ENCODE measurements around the gene RYR2. TPM values are rescaled to one million over a fixed set of nuclear protein-coding genes. Genes with fewer than 3 reads are reported as not detected.
"Not testable (repeated sequence)": the region's sequence is repeated elsewhere in the genome, so short reads cannot be mapped to it uniquely, and the experiment has no call there.

Gene RYR2
- total and polyA plus RNA-seq, 4 donors = 0.43 to 11.6 (median 2.0) TPM

DNA sequence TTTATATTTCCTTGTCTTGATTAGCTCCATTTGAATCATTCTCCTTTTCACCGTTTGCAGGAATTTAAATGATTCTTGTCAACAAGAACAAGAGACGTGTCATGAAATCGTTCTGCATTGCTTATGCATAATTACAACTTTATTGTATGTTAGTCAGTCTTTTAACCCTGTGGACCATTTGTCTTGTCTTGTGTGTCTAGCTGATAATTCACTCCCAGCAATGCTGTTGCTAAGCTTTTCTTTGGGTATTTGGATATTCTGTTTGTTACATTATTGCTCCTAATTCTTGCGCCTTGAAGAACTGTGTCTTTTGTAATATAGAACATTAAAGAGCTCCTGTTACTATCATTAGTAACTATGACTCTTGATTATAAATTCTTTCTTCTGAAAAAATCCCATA is 311.9 kb downstream of the RYR2 start:
- ATAC-seq (ENCODE audit: insufficient read depth, low FRiP score) (no peak), DNase-seq (no peak)
- no peaks in the 10 kb centered on the region for H3K9me3 ChIP-seq (ENCODE audit: control insufficient read depth in 4 of 4, insufficient read depth in 3 of 4, low read length in 3 of 4)
- H3K9ac ChIP-seq (ENCODE audit: insufficient read depth in 1 of 2, low read length in 2 of 2) = no peak overlapping the region
- no peak overlapping the region for H3K27ac ChIP-seq (ENCODE audit: low read depth in 1 of 2, low read length in 1 of 2)
- TF ChIP-seq, protein P1, sequence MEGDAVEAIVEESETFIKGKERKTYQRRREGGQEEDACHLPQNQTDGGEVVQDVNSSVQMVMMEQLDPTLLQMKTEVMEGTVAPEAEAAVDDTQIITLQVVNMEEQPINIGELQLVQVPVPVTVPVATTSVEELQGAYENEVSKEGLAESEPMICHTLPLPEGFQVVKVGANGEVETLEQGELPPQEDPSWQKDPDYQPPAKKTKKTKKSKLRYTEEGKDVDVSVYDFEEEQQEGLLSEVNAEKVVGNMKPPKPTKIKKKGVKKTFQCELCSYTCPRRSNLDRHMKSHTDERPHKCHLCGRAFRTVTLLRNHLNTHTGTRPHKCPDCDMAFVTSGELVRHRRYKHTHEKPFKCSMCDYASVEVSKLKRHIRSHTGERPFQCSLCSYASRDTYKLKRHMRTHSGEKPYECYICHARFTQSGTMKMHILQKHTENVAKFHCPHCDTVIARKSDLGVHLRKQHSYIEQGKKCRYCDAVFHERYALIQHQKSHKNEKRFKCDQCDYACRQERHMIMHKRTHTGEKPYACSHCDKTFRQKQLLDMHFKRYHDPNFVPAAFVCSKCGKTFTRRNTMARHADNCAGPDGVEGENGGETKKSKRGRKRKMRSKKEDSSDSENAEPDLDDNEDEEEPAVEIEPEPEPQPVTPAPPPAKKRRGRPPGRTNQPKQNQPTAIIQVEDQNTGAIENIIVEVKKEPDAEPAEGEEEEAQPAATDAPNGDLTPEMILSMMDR (IDR thresholded peaks at IDR 0.05; ENCODE audit: control extremely low read depth, extremely low read depth) = no peak
- H3K36me3 ChIP-seq (ENCODE audit: control insufficient read depth in 4 of 4, insufficient read depth in 4 of 4, low read length in 4 of 4) = no peaks in the 10 kb centered on the region
- peaks cover 0 to 3% (median 0%) of the 10 kb centered on the region in 5 donors for H3K4me1 ChIP-seq (ENCODE audit: control insufficient read depth in 5 of 5, insufficient read depth in 5 of 5, low read length in 5 of 5)
- WGBS, 2 donors = 83 to 86% methylated on average over 4 of the region's 4 CpGs
- H3K4me3 ChIP-seq = no peak overlapping the region
- H3K27me3 ChIP-seq (ENCODE audit: control insufficient read depth in 3 of 3, insufficient read depth in 3 of 3, low read length in 2 of 3) = no peaks in the 10 kb centered on the region

DNA sequence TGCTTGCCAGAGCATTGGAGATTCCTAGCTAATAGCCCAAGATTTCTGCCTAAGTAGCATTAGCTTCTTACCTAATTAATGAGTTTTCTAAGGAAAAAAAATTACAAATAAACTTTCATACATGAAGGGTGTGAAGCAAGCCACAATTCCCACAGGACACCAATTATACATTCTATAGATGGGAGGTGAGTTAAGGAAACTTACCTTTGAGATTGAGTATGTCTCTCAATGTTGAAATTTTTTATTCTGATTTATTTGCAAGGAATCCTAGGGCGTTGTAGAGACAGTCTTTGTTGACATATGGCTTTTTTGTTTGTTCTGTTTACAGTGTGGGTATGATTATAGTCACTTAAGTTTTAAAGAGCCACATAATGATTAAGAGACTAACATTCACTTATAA is 313.0 kb downstream of the RYR2 start:
- H3K27ac ChIP-seq (ENCODE audit: low read depth in 1 of 2, low read length in 1 of 2) = no peak overlapping the region
- no peak overlapping the region for H3K9ac ChIP-seq (ENCODE audit: insufficient read depth in 1 of 2, low read length in 2 of 2)
- ATAC-seq (ENCODE audit: insufficient read depth, low FRiP score) = no peak
- H3K36me3 ChIP-seq (ENCODE audit: control insufficient read depth in 4 of 4, insufficient read depth in 4 of 4, low read length in 4 of 4) = no peaks in the 10 kb centered on the region
- TF ChIP-seq, protein P1 (IDR thresholded peaks at IDR 0.05; ENCODE audit: control extremely low read depth, extremely low read depth) = no peak
- no peak overlapping the region for H3K4me3 ChIP-seq
- WGBS, 2 donors = 49 to 60% methylated on average over 1 of the region's 1 CpG
- peaks cover 0 to 3% (median 0%) of the 10 kb centered on the region in 5 donors for H3K4me1 ChIP-seq (ENCODE audit: control insufficient read depth in 5 of 5, insufficient read depth in 5 of 5, low read length in 5 of 5)
- H3K27me3 ChIP-seq (ENCODE audit: control insufficient read depth in 3 of 3, insufficient read depth in 3 of 3, low read length in 2 of 3) = no peaks in the 10 kb centered on the region
- DNase-seq = no peak
- H3K9me3 ChIP-seq (ENCODE audit: control insufficient read depth in 4 of 4, insufficient read depth in 3 of 4, low read length in 3 of 4) = no peaks in the 10 kb centered on the region

DNA sequence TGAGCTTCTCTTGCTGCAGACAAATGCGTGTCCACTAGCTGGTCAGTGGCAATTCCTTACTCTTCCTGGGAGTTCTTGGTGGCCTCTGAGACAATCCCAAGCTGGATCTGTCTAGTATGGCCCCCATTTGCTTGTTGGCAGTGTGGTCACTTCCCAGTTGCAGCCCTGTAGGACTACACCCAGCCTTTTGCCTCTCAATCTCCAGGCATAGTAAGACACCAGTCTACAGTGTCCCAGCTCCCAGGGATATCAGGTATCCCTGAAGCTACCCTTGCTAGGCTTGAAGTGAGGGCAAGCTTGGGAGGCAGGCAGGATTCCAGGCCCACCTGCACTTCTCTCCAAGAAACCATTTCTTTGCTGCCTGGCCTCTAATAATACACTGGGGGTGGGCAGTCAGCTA is 316.6 kb downstream of the RYR2 start:
- no peak overlapping the region for H3K9ac ChIP-seq (ENCODE audit: insufficient read depth in 1 of 2, low read length in 2 of 2)
- H3K27me3 ChIP-seq (ENCODE audit: control insufficient read depth in 3 of 3, insufficient read depth in 3 of 3, low read length in 2 of 3) = no peaks in the 10 kb centered on the region
- peaks cover 0 to 3% (median 0%) of the 10 kb centered on the region in 5 donors for H3K4me1 ChIP-seq (ENCODE audit: control insufficient read depth in 5 of 5, insufficient read depth in 5 of 5, low read length in 5 of 5)
- ATAC-seq (ENCODE audit: insufficient read depth, low FRiP score) (no peak), DNase-seq (no peak)
- H3K9me3 ChIP-seq (ENCODE audit: control insufficient read depth in 4 of 4, insufficient read depth in 3 of 4, low read length in 3 of 4) = no peaks in the 10 kb centered on the region
- no peak overlapping the region for H3K4me3 ChIP-seq
- no peak overlapping the region for H3K27ac ChIP-seq (ENCODE audit: low read depth in 1 of 2, low read length in 1 of 2)
- WGBS, 2 donors = 81 to 92% methylated on average over 1 of the region's 1 CpG
- TF ChIP-seq, protein P1 (IDR thresholded peaks at IDR 0.05; ENCODE audit: control extremely low read depth, extremely low read depth) = no peak
- no peaks in the 10 kb centered on the region for H3K36me3 ChIP-seq (ENCODE audit: control insufficient read depth in 4 of 4, insufficient read depth in 4 of 4, low read length in 4 of 4)

DNA sequence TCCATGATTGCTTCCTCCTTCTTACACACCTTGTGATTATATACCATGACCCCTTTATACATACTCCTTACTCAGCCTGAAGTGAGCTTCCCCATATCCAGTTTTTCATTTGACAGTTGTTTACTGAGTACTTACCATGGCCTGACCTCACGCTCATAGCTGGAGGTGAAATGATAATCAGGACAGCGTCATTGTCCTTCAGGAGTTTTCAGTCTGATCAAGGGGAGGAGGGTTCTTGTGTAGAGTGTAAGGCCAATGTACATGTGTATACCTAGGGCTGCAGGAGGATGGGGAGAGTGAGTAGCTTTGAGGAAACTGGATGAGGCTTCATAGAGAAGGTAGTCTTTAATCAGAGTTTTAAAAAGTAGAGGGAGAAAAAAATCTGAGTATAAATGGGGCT is 325.8 kb downstream of the RYR2 start:
- H3K4me1 ChIP-seq (ENCODE audit: control insufficient read depth in 5 of 5, insufficient read depth in 5 of 5, low read length in 5 of 5) = no peaks in the 10 kb centered on the region
- ATAC-seq (ENCODE audit: insufficient read depth, low FRiP score) (no peak), DNase-seq (no peak)
- H3K27me3 ChIP-seq (ENCODE audit: control insufficient read depth in 3 of 3, insufficient read depth in 3 of 3, low read length in 2 of 3) = no peaks in the 10 kb centered on the region
- TF ChIP-seq, protein P1 (IDR thresholded peaks at IDR 0.05; ENCODE audit: control extremely low read depth, extremely low read depth) = no peak
- no peak overlapping the region for H3K9ac ChIP-seq (ENCODE audit: insufficient read depth in 1 of 2, low read length in 2 of 2)
- WGBS, 2 donors = 61 to 72% methylated on average over 2 of the region's 2 CpGs
- H3K27ac ChIP-seq (ENCODE audit: low read depth in 1 of 2, low read length in 1 of 2) = no peak overlapping the region
- no peaks in the 10 kb centered on the region for H3K9me3 ChIP-seq (ENCODE audit: control insufficient read depth in 4 of 4, insufficient read depth in 3 of 4, low read length in 3 of 4)
- H3K36me3 ChIP-seq (ENCODE audit: control insufficient read depth in 4 of 4, insufficient read depth in 4 of 4, low read length in 4 of 4) = peaks cover 0 to 2% (median 0%) of the 10 kb centered on the region in 4 donors
- H3K4me3 ChIP-seq = no peak overlapping the region

DNA sequence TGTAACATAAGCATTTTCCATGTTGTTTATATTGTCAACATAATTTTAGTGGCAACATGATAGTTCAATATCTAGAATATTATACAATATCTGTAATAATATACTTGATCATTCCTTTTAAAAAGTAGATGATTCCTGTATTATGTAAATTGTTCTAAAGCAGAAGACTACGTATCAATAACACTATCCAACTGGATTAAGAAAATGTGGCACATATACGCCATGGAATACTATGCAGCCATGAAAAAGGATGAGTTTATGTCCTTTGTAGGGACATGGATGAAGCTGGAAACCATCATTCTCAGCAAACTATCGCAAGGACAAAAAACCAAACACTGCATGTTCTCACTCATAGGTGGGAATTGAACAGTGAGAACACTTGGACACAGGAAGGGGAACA is 329.5 kb downstream of the RYR2 start:
- H3K27ac ChIP-seq (ENCODE audit: low read depth in 1 of 2, low read length in 1 of 2); H3K9ac ChIP-seq (ENCODE audit: insufficient read depth in 1 of 2, low read length in 2 of 2); H3K4me3 ChIP-seq; H3K27me3 ChIP-seq (ENCODE audit: control insufficient read depth in 3 of 3, insufficient read depth in 3 of 3, low read length in 2 of 3); ATAC-seq (ENCODE audit: insufficient read depth, low FRiP score); DNase-seq; H3K4me1 ChIP-seq (ENCODE audit: control insufficient read depth in 5 of 5, insufficient read depth in 5 of 5, low read length in 5 of 5); H3K9me3 ChIP-seq (ENCODE audit: control insufficient read depth in 4 of 4, insufficient read depth in 3 of 4, low read length in 3 of 4); H3K36me3 ChIP-seq (ENCODE audit: control insufficient read depth in 4 of 4, insufficient read depth in 4 of 4, low read length in 4 of 4): not testable (repeated sequence)
- WGBS, 2 donors = 90 to 91% methylated on average over 2 of the region's 3 CpGs
